GM21447 (cell line): ENCODE results near the gene TMEM63A.
"Not testable (repeated sequence)": the region's sequence is repeated elsewhere in the genome, so short reads cannot be mapped to it uniquely, and the experiment has no call there.

Source experiments
- ATAC-seq: cut with Tn5 transposase; IDR thresholded peaks from one replicate; pipeline ENCODE4 v1.9.1; 2021; ENCODE audit not compliant: unreplicated experiment

Gene TMEM63A

GRCh38 chr1:225881959-225882693, at the start of gene TMEM63A:
Gene TMEM63A, minus strand, starts transcription at chr1:225882380. Its CDS starts 4,800 bp downstream, at chr1:225877580.
- peak; percentile 65 for ATAC-seq

- ATAC-seq: no peak
These were observed 49.3 kb upstream of the TMEM63A start for GRCh38 chr1:225931270-225932136.

- no peak for ATAC-seq
These were observed 48.4 kb upstream of the TMEM63A start for GRCh38 chr1:225930566-225930965.

- ATAC-seq: not testable (repeated sequence)
These were observed 47.3 kb upstream of the TMEM63A start for GRCh38 chr1:225929462-225929861.

- ATAC-seq: no peak
These were observed 46.3 kb upstream of the TMEM63A start for GRCh38 chr1:225928186-225929175.

GRCh38 chr1:225926551-225927113, 44.5 kb upstream of the TMEM63A start:
- no peak for ATAC-seq

GRCh38 chr1:225923692-225924555, 41.7 kb upstream of the TMEM63A start, which contains the start of gene PYCR2:
Gene PYCR2, minus strand, starts transcription at chr1:225924250. Its CDS starts 140 bp downstream, at chr1:225924110.
- ATAC-seq: peak; percentile 98

GRCh38 chr1:225923381-225923691, 41.2 kb upstream of the TMEM63A start:
- no peak for ATAC-seq

- no peak for ATAC-seq
These were observed 39.8 kb upstream of the TMEM63A start for GRCh38 chr1:225921734-225922709.

- no peak for ATAC-seq
These were observed 37.7 kb upstream of the TMEM63A start for GRCh38 chr1:225919906-225920305.

GRCh38 chr1:225918280-225918679, 36.1 kb upstream of the TMEM63A start:
- ATAC-seq: no peak

- no peak for ATAC-seq
These were observed 35.4 kb upstream of the TMEM63A start for GRCh38 chr1:225917536-225917935.

GRCh38 chr1:225917101-225917500, 34.9 kb upstream of the TMEM63A start:
- no peak for ATAC-seq

- no peak for ATAC-seq
These were observed 33.4 kb upstream of the TMEM63A start for GRCh38 chr1:225915538-225915991.

- ATAC-seq: no peak
These were observed 32.8 kb upstream of the TMEM63A start for GRCh38 chr1:225914947-225915346.

GRCh38 chr1:225914391-225914790, 32.2 kb upstream of the TMEM63A start:
- ATAC-seq: no peak

GRCh38 chr1:225911191-225912130, 29.3 kb upstream of the TMEM63A start:
- peak; percentile 62 for ATAC-seq
